GM23248 (cell line): ENCODE data around the gene CUX1.

Experiments used
- EZH2 ChIP-seq: fragments of 200-600 bp; sonication (generic); IDR thresholded peaks from 2 replicates; pipeline ENCODE4 v1.6.1; 2018; ENCODE audit warnings: antibody characterized with exemption, mild to moderate bottlenecking; ENCODE audit not compliant: insufficient read depth, poor library complexity, severe bottlenecking
- EZH2phosphoT487 ChIP-seq: fragments of 200-600 bp; sonication (generic); IDR thresholded peaks from 2 replicates; pipeline ENCODE4 v1.6.1; 2018; ENCODE audit warnings: antibody characterized with exemption, moderate library complexity, mild to moderate bottlenecking, low read depth; ENCODE audit not compliant: insufficient read depth

DNA sequence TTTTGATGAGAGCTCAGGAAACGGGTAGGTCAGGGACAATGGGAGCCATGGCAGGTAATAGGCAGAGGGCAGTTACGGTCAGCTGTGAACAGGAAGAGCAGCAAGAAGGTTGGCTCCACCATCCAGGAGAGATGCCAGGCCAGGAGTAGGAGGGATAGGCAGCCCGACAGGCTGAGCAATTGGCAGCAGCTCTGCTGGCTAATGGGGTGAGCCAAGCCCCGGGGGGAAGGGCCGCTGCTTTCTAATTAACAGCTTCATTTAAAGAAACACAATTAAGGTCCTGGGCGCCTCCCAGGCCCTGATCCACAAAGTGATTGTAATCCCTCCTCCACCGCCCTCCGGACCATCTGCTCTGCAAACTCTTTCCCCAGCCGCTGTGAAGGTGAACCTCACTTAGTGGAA is 493.0 kb downstream of the CUX1 start:
- no peak for TF ChIP-seq EZH2
- no peak for TF ChIP-seq EZH2phosphoT487
